Mesothelial cell of epicardium (in vitro differentiated cells): ENCODE data around the gene CBX2. TPM values are rescaled to one million over a fixed set of nuclear protein-coding genes. Genes with fewer than 3 reads are reported as not detected.

Experiments used
- DNase-seq, 2 experiments: peaks; one replicate each; pipeline ENCODE4 v3.0.0; 2021; ENCODE audit warnings: low spot score in 2 of 2; ENCODE audit not compliant: unreplicated experiment in 2 of 2
- H3K27ac Mint-ChIP-seq: 2 replicates; pipeline ENCODE4 v1.8.0; 2021; ENCODE audit warnings: mixed read lengths
- H3K27me3 Mint-ChIP-seq: 2 replicates; pipeline ENCODE4 v1.8.0; 2021; ENCODE audit warnings: low read depth, mixed read lengths
- H3K36me3 Mint-ChIP-seq: 2 replicates; pipeline ENCODE4 v1.8.0; 2021; ENCODE audit warnings: mixed read lengths
- H3K4me1 Mint-ChIP-seq: 2 replicates; pipeline ENCODE4 v1.8.0; 2021; ENCODE audit warnings: mixed read lengths
- H3K4me3 Mint-ChIP-seq: 2 replicates; pipeline ENCODE4 v1.8.0; 2021; ENCODE audit warnings: mild to moderate bottlenecking, moderate library complexity, mixed read lengths
- H3K9me3 Mint-ChIP-seq: 2 replicates; pipeline ENCODE4 v1.8.0; 2021; ENCODE audit warnings: mixed read lengths
- CTCF ChIP-seq: fragments of 200-600 bp; sonication (generic); IDR thresholded peaks from one replicate; pipeline ENCODE4 v1.5.0; 2021; ENCODE audit warnings: antibody characterized with exemption; ENCODE audit not compliant: unreplicated experiment
- total RNA-seq: library from RNA; stranded (reverse); gene quantifications from 3 replicates; pipeline ENCODE4 v1.2.1, GENCODE V29; 2021

Gene CBX2
- total RNA-seq, 1 donor from 2014 or later, result 49.7 TPM

DNA sequence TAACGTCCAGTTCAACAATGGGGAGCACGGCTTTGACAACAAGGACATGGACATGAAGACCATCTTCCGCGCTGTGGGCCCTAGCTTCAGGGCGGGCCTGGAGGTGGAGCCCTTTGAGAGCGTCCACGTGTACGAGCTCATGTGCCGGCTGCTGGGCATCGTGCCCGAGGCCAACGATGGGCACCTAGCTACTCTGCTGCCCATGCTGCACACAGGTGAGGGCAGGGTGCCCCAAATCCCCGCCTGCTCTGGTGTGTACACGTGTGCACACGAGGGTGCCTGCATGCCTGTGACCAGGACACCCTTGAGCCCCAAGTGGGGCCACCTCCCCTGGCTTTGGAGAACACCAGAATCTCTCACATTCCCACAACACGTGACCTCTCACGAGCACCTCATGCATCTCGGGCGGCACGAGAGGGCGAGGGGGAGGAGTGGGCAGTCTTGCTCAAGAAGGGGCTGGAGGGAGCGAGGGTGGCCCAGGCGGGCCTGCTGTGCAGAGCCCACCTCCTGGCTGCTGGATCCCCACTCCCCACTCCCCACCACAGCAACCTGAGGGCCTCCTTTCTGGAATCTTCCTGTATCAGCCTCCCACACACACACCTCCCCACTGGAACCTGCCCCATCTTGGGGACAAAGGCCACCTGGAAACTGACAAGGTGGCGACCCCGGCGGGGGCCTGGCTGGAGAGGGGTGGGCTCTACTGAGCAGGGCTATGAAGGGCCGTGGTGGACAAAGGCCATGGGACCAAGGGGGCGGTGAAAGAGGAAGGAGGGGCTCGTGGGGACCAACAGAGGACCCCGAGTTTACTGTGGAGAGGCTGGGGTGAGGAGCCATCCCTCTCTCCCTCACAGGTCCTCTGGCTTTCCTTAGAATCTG, 40.7 kb upstream of the CBX2 start:
- H3K9me3 Mint-ChIP-seq, result no peaks in the 10 kb centered on the region
- DNase-seq, result no peak
- H3K27ac Mint-ChIP-seq, result no peak overlapping the region
- peaks cover 19% of the 10 kb centered on the region for H3K4me1 Mint-ChIP-seq
- H3K36me3 Mint-ChIP-seq, result no peaks in the 10 kb centered on the region
- no peak for TF ChIP-seq CTCF
- H3K4me3 Mint-ChIP-seq, result no peak overlapping the region
- H3K27me3 Mint-ChIP-seq, result peaks cover 14% of the 10 kb centered on the region

GRCh38 chr17:79737922-79738578, 39.9 kb upstream of the CBX2 start:
- H3K27me3 Mint-ChIP-seq, result peaks cover 14% of the 10 kb centered on the region
- H3K4me1 Mint-ChIP-seq, result peaks cover 19% of the 10 kb centered on the region
- H3K27ac Mint-ChIP-seq, result no peak overlapping the region
- DNase-seq, result no peak
- H3K4me3 Mint-ChIP-seq, result no peak overlapping the region
- TF ChIP-seq CTCF, result no peak
- no peaks in the 10 kb centered on the region for H3K9me3 Mint-ChIP-seq
- H3K36me3 Mint-ChIP-seq, result no peaks in the 10 kb centered on the region

GRCh38 chr17:79738643-79739042, 39.3 kb upstream of the CBX2 start:
- Mint-ChIP-seq H3K4me1 (peaks cover 19% of the 10 kb centered on the region), H3K27ac (no peak overlapping the region), H3K27me3 (peaks cover 19% of the 10 kb centered on the region), H3K9me3 (no peaks in the 10 kb centered on the region), H3K36me3 (no peaks in the 10 kb centered on the region), H3K4me3 (no peak overlapping the region)
- DNase-seq, result no peak
- no peak for TF ChIP-seq CTCF

DNA sequence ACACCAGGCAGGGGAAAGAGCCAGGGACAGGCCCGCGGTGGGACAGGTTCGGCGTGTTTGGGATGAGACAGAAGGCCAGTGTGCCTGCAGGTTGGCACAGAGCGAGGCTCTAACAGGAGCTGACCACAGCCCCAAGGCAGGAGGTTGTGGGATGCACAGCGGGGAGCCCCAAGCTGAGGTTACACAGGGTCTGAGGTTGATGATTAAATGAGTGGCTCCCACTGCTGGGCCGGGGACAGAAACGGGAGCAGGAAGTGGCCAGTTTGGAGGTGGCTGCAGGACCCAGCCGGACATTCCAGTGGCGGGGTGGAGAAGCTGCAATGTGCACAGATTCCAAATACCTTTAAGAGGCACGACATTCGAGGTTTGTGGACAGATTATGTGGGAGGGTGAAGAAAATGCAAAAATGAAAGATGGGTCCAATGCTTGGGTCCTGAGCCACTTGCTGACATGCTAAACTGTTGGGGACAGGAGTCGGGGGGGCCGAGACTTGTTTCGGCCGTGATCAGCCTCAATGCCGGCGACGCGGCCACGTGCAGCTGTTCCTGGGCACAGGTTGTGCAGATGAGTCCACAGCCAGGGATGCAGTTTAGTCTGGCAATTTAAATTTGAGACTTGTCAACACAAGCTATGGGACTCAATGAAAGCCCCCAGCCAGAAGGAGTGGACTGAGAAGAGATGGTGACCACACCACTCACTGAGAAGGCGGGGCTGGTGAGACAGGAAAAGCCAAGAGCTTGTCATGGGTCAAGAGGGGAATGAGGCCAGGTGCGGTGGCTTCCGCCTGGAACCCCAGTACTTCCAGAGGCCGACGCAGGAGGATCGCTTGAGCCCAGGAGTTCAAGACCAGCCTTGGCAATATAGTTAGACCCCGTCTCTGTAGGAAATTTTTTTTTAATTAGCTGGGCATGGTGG, 38.5 kb upstream of the CBX2 start:
- no peak overlapping the region for H3K27ac Mint-ChIP-seq
- H3K27me3 Mint-ChIP-seq, result peaks cover 25% of the 10 kb centered on the region
- H3K4me3 Mint-ChIP-seq, result no peak overlapping the region
- peaks cover 19% of the 10 kb centered on the region for H3K4me1 Mint-ChIP-seq
- no peaks in the 10 kb centered on the region for H3K9me3 Mint-ChIP-seq
- DNase-seq, result no peak
- no peak for TF ChIP-seq CTCF
- no peaks in the 10 kb centered on the region for H3K36me3 Mint-ChIP-seq

DNA sequence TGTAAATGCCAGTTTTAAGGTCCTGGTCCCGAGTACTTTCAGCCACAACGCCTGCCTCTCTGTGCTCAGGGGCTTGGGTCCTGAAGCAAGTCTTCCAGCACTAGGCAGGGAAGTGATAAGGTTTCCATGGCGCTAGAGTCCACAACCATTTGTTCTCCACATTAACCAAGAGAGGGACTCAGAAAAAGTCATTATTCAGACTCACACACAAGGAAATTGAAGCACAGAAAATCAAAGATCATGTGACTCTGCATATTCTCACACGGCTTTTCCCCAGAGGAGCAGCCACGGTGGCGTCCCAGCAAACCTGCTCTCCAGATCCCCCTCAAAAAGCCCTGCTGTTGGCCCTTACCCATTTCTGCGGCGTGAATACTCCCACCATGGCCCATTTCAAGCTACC, 37.5 kb upstream of the CBX2 start:
- Mint-ChIP-seq H3K4me3 (no peak overlapping the region), H3K36me3 (no peaks in the 10 kb centered on the region), H3K4me1 (peaks cover 19% of the 10 kb centered on the region), H3K27me3 (peaks cover 33% of the 10 kb centered on the region), H3K9me3 (no peaks in the 10 kb centered on the region), H3K27ac (no peak overlapping the region)
- no peak for DNase-seq
- no peak for TF ChIP-seq CTCF
